Karpas-422 (cell line): ENCODE results near the gene CABP1. TPM values are rescaled to one million over a fixed set of nuclear protein-coding genes. Genes with fewer than 3 reads are reported as not detected.
A peak's percentile ranks its signal among the peaks of the same experiment; 100 is the strongest.

ENCODE experiments used
- DNase-seq: peaks from one replicate; pipeline ENCODE4 v3.0.0-alpha.2; 2015
- H2AFZ ChIP-seq: fragments of 200-600 bp; sonication (generic); 2 replicates; pipeline ENCODE4 v1.6.1; 2014; ENCODE audit warnings: antibody characterized with exemption, low read length, mixed read lengths
- H3K27ac ChIP-seq: fragments of 200-600 bp; sonication (generic); 2 replicates; pipeline ENCODE4 v1.5.1; 2014; ENCODE audit warnings: mild to moderate bottlenecking, low read length, moderate library complexity
- H3K27me3 ChIP-seq: fragments of 200-600 bp; sonication (generic); 2 replicates; pipeline ENCODE4 v1.6.1; 2014; ENCODE audit warnings: low read length, mixed read lengths
- H3K36me3 ChIP-seq: fragments of 200-600 bp; sonication (generic); 2 replicates; pipeline ENCODE4 v1.6.1; 2014; ENCODE audit warnings: low read length, mixed read lengths; ENCODE audit not compliant: insufficient read depth
- H3K4me1 ChIP-seq: fragments of 200-600 bp; sonication (generic); 2 replicates; pipeline ENCODE4 v1.6.1; 2014; ENCODE audit warnings: mild to moderate bottlenecking, low read length, mixed read lengths
- H3K4me2 ChIP-seq: fragments of 200-600 bp; sonication (generic); 2 replicates; pipeline ENCODE4 v1.6.1; 2014; ENCODE audit warnings: low read length, low read depth, mild to moderate bottlenecking; ENCODE audit not compliant: poor library complexity, severe bottlenecking
- H3K4me3 ChIP-seq: fragments of 200-600 bp; sonication (generic); 2 replicates; pipeline ENCODE4 v1.5.1; 2014; ENCODE audit warnings: mild to moderate bottlenecking, antibody characterized with exemption, low read length, mixed read lengths
- H3K79me2 ChIP-seq: fragments of 200-600 bp; sonication (generic); 2 replicates; pipeline ENCODE4 v1.6.1; 2014; ENCODE audit warnings: mild to moderate bottlenecking, low read length, mixed read lengths
- H3K9ac ChIP-seq: fragments of 200-600 bp; sonication (generic); 2 replicates; pipeline ENCODE4 v1.6.0; 2014; ENCODE audit warnings: low read length
- H3K9me2 ChIP-seq: fragments of 200-600 bp; sonication (generic), shearing (Covaris generic); replicated peaks from 2 replicates; pipeline ENCODE4 v1.6.0; 2014; ENCODE audit warnings: mild to moderate bottlenecking, low read length, moderate library complexity; ENCODE audit not compliant: insufficient read depth
- H3K9me3 ChIP-seq: fragments of 300-700, 200-600 bp; sonication (generic); 2 replicates; pipeline ENCODE4 v1.6.1; 2014; ENCODE audit warnings: low read length, mixed read lengths
- H4K20me1 ChIP-seq: fragments of 200-600 bp; sonication (generic); 2 replicates; pipeline ENCODE4 v1.6.1; 2014; ENCODE audit warnings: mild to moderate bottlenecking, antibody characterized with exemption, low read length, low read depth; ENCODE audit not compliant: insufficient read depth
- total RNA-seq: library from RNA; depleted of rRNA; stranded (reverse); fragments of >200 nt; shearing (Covaris generic); gene quantifications from 2 replicates; pipeline ENCODE4 v1.2.3, GENCODE V29; 2014; ENCODE audit warnings: low replicate concordance

CABP1 gene
- total RNA-seq, 1 experiment from 2014 or later, result not detected

DNA sequence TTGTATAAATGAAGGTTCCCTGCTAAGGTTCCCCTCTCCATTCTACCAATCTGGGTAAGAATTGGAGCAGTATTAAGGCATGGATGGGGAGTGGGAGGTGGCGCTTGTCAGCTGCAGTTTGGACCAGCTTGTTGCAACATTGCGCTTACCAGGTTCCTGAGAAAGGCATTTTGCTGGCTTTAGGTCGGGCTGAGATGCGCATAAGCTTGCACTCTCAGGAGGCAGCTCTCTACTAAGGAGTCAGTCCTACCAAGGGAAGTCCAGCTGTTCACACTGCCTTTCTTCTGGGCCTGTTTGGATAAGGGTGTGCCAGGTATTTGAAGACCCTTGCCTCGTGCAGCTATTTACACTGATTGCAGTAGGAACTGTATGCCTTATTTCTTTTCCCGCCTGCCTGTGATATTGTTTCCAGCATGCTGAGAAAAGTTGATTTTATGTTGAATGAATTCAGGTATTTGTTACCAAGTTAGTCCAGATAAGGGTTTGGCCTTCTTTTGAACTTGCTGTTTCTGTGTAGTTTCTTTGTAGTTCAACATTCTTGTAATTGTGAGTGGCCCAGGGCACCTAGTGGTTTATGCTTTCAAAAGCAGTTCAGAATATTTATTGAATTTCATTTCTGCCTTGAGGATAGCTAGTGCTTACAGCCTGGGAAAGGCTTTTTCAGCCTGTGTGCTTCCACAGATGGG lies 49.1 kb downstream of the CABP1 start:
- H3K4me3 ChIP-seq, result peak overlapping the region; percentile 89
- H3K9me2 ChIP-seq, result no peaks in the 10 kb centered on the region
- no peak overlapping the region for H2AFZ ChIP-seq
- H3K4me2 ChIP-seq, result peak overlapping the region; percentile 91
- H3K79me2 ChIP-seq, result peaks cover 72% of the 10 kb centered on the region
- H3K9me3 ChIP-seq, result no peaks in the 10 kb centered on the region
- peaks cover 25% of the 10 kb centered on the region for H3K36me3 ChIP-seq
- H3K27me3 ChIP-seq, result no peaks in the 10 kb centered on the region
- H4K20me1 ChIP-seq, result peaks cover 39% of the 10 kb centered on the region
- no peak overlapping the region for H3K27ac ChIP-seq
- peak overlapping the region; percentile 91 for H3K9ac ChIP-seq
- DNase-seq, result no peak
- H3K4me1 ChIP-seq, result peaks cover 42% of the 10 kb centered on the region

DNA sequence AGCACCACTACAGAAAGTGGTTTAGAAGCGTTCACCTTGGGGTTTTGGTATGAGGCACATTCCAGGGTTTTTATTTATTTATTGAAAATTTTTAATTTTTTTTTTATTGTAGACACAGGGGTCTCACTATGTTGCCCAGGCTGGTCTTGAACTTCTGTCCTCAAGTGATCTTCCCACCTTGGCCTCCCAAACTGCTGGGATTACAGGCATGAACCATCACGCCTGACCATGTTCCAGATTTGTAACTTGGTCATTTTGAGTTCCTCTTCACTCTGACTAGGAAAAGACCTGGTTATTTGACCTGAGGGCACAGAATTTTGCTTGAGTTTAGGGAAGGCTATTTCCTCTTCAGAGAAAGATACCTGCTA lies 49.6 kb downstream of the CABP1 start:
- no peak overlapping the region for H2AFZ ChIP-seq
- no peaks in the 10 kb centered on the region for H3K9me2 ChIP-seq
- H3K4me1 ChIP-seq, result peaks cover 36% of the 10 kb centered on the region
- no peaks in the 10 kb centered on the region for H3K9me3 ChIP-seq
- H3K79me2 ChIP-seq, result peaks cover 73% of the 10 kb centered on the region
- peak overlapping the region; percentile 91 for H3K4me2 ChIP-seq
- no peak overlapping the region for H3K27ac ChIP-seq
- no peak for DNase-seq
- peaks cover 40% of the 10 kb centered on the region for H4K20me1 ChIP-seq
- peaks cover 28% of the 10 kb centered on the region for H3K36me3 ChIP-seq
- no peaks in the 10 kb centered on the region for H3K27me3 ChIP-seq
- H3K9ac ChIP-seq, result no peak overlapping the region
- no peak overlapping the region for H3K4me3 ChIP-seq

DNA sequence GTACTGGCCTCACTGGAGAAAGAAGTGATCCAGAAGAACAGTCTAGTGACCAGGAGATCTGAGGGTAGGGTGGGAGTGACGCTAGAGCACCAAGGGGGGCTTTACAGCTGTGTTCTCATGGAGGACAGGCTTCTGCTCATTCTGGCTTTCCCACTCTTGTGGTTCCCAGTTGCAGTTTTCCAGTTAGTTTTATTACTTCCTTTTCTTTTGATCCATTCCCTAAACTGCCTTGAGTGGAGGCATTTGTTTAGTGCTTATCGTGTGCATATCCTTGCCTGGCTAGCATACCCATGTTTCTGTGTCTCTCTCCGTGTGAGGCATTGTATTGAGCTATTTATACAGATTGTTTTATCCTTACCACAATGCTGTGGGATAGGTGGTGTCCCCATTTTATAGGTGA lies 50.6 kb downstream of the CABP1 start:
- Histone ChIP-seq H2AFZ (no peak overlapping the region), H3K4me1 (peaks cover 27% of the 10 kb centered on the region), H3K79me2 (peaks cover 81% of the 10 kb centered on the region), H3K9me3 (no peaks in the 10 kb centered on the region), H3K27me3 (no peaks in the 10 kb centered on the region), H3K27ac (no peak overlapping the region), H4K20me1 (peaks cover 43% of the 10 kb centered on the region), H3K4me2 (no peak overlapping the region), H3K4me3 (no peak overlapping the region), H3K36me3 (peaks cover 37% of the 10 kb centered on the region), H3K9ac (no peak overlapping the region), H3K9me2 (no peaks in the 10 kb centered on the region)
- DNase-seq, result no peak

DNA sequence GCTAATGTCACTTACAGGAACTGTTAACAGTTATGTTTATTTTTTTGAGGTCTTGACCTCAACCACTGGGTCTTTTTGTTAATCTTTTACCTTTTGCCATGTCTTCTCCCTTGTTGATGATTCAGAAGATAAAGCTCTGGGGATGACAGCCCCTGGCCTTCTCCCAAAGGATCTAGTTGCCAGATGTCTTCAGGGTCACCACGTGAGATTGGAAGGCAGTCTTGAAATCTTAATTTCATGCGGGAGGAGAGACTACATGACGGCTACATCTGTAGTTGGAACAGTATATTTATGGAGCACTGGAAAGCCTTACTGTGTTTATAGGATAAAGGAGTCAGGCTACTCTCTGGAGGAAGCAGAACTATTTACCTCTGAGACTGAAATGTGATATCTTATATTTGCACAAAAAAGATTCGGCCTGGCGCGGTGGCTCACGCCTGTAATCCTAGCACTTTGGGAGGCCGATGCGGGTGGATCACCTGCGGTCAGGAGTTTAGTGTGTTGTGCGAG lies 52.2 kb downstream of the CABP1 start:
- Histone ChIP-seq H3K79me2 (peaks cover 80% of the 10 kb centered on the region), H3K4me1 (peaks cover 26% of the 10 kb centered on the region), H3K9me2 (no peaks in the 10 kb centered on the region), H3K27ac (no peak overlapping the region), H3K9me3 (no peaks in the 10 kb centered on the region), H3K4me3 (no peak overlapping the region), H3K36me3 (peaks cover 53% of the 10 kb centered on the region), H3K4me2 (no peak overlapping the region), H2AFZ (no peak overlapping the region), H3K9ac (no peak overlapping the region), H3K27me3 (no peaks in the 10 kb centered on the region), H4K20me1 (peaks cover 43% of the 10 kb centered on the region)
- no peak for DNase-seq

DNA sequence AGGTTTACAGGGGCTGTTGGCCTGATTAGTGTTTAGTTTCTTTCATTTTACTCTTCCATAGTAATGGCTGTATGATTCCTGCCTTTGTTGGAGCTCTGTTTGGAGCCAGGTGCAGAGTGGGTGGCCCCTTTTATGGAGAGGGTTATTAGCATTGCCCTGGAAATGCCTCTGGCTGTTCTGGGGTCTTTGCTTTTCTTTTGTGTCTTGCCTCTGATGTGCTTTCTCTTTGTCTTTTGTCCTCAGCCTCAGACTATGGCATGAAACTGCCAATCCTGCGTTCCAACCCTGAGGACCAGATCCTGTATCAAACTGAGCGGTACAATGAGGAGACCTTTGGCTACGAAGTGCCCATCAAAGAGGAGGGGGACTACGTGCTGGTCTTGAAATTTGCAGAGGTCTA lies 53.4 kb downstream of the CABP1 start:
- no peak for DNase-seq
- H3K4me3 ChIP-seq, result no peak overlapping the region
- no peak overlapping the region for H2AFZ ChIP-seq
- no peaks in the 10 kb centered on the region for H3K27me3 ChIP-seq
- H3K36me3 ChIP-seq, result peaks cover 62% of the 10 kb centered on the region
- peaks cover 17% of the 10 kb centered on the region for H3K4me1 ChIP-seq
- no peak overlapping the region for H3K27ac ChIP-seq
- no peaks in the 10 kb centered on the region for H3K9me2 ChIP-seq
- no peaks in the 10 kb centered on the region for H3K9me3 ChIP-seq
- H3K9ac ChIP-seq, result no peak overlapping the region
- H3K4me2 ChIP-seq, result no peak overlapping the region
- H4K20me1 ChIP-seq, result peaks cover 34% of the 10 kb centered on the region
- peaks cover 68% of the 10 kb centered on the region for H3K79me2 ChIP-seq

DNA sequence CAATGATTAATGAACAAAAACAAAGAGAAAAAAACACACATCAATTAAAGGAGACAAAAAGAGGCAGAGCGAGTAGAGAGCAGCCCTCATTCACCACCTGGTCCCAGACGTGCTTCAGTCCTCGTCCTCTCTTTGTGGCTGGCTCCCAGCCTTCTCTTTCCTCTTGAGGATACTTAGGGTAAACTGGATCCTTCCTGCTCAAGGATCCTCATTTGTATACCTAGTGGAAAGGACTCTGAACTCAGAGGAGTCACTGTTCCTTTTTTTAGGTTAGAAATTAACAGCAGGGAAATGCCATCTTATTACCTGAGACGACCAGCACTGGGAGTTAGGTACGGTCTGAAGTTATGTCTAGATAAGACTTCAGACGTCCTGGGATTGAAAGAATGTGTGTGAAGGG lies 56.2 kb downstream of the CABP1 start:
- H3K9me3 ChIP-seq, result no peaks in the 10 kb centered on the region
- DNase-seq, result no peak
- H3K79me2 ChIP-seq, result peaks cover 40% of the 10 kb centered on the region
- H3K27me3 ChIP-seq, result no peaks in the 10 kb centered on the region
- no peak overlapping the region for H3K27ac ChIP-seq
- peaks cover 66% of the 10 kb centered on the region for H3K36me3 ChIP-seq
- H3K4me3 ChIP-seq, result no peak overlapping the region
- peaks cover 11% of the 10 kb centered on the region for H4K20me1 ChIP-seq
- H3K9me2 ChIP-seq, result no peaks in the 10 kb centered on the region
- H3K4me1 ChIP-seq, result no peaks in the 10 kb centered on the region
- H3K9ac ChIP-seq, result no peak overlapping the region
- no peak overlapping the region for H2AFZ ChIP-seq
- H3K4me2 ChIP-seq, result no peak overlapping the region

- no peak overlapping the region for H3K27ac ChIP-seq
- no peak overlapping the region for H3K9ac ChIP-seq
- DNase-seq, result no peak
- no peaks in the 10 kb centered on the region for H3K9me2 ChIP-seq
- no peak overlapping the region for H2AFZ ChIP-seq
- no peaks in the 10 kb centered on the region for H3K9me3 ChIP-seq
- peaks cover 33% of the 10 kb centered on the region for H3K79me2 ChIP-seq
- no peaks in the 10 kb centered on the region for H3K27me3 ChIP-seq
- H3K36me3 ChIP-seq, result peaks cover 69% of the 10 kb centered on the region
- H4K20me1 ChIP-seq, result peaks cover 8% of the 10 kb centered on the region
- H3K4me3 ChIP-seq, result no peak overlapping the region
- no peak overlapping the region for H3K4me2 ChIP-seq
- H3K4me1 ChIP-seq, result no peaks in the 10 kb centered on the region
These were observed 56.9 kb downstream of the CABP1 start for GRCh38 chr12:120697344-120697743.

DNA sequence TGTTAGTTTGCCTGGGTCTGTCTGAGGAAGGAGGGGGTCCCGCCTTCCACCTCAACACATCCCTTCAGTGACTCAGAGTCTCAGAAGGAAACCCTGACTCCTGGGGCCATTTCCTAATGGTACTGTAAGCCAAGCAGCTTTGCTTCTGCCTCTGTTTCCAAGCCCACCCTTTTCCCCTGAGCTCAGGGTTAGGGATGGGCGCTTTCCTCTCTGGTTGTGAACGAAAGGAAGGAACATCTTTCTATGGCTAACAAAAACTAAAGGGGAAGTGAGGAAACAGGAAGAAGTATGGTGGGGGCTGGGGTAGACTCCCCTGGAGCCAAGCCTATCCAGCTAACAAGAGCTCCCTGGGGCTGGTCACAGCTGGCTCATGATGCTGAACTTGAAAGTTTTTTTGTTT lies 58.2 kb downstream of the CABP1 start:
- no peak overlapping the region for H2AFZ ChIP-seq
- DNase-seq, result no peak
- peaks cover 63% of the 10 kb centered on the region for H3K36me3 ChIP-seq
- H3K27ac ChIP-seq, result no peak overlapping the region
- no peak overlapping the region for H3K4me3 ChIP-seq
- H3K27me3 ChIP-seq, result no peaks in the 10 kb centered on the region
- no peaks in the 10 kb centered on the region for H3K9me2 ChIP-seq
- no peak overlapping the region for H3K4me2 ChIP-seq
- peaks cover 5% of the 10 kb centered on the region; the same call in 1 of the 2 replicates for H4K20me1 ChIP-seq
- no peak overlapping the region for H3K9ac ChIP-seq
- no peaks in the 10 kb centered on the region for H3K4me1 ChIP-seq
- H3K9me3 ChIP-seq, result no peaks in the 10 kb centered on the region
- H3K79me2 ChIP-seq, result peaks cover 20% of the 10 kb centered on the region
